ENCODE results near the gene SNTB2.
"Not testable (repeated sequence)": the region's sequence is repeated elsewhere in the genome, so short reads cannot be mapped to it uniquely, and the experiment has no call there.

Gene SNTB2

DNA sequence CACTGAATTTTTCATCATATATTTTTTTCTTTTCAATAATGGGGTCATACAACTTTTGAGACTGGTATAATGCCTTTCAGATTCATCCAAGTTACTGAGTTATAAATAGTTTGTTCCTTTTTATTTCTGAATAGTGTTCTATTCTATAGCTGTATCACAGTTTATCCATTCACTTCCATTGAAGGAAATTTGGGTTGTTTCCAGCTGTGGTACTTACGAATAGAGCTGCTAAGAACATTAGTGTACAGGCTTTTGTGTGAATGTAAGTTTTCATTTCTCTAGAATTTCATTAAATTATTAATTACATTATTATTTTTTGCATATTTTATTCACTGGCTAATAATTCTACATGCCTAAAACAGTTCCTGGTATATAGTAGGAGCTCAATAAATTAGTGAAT lies 52.9 kb downstream of the SNTB2 start:
- DNase-seq = no peak

DNA sequence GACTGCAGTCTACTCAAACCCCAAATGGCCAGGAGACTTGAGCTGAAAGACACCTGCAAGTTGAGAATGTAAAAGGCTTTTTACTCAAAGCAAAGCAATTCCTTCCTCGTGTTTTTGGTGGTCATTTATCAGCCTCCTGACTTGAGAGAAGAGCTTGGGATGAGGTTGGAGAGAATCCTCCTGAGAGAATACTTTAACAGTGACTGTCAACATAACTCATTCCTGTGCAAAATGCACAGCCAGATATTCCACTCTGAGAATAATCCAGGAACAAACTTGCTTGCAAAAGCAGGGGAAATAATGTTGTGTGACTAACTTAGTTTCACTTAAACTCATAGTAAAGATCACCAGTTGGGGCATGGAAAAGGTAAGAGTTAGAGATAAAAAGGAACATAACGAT lies 53.4 kb downstream of the SNTB2 start:
- no peak for DNase-seq

DNA sequence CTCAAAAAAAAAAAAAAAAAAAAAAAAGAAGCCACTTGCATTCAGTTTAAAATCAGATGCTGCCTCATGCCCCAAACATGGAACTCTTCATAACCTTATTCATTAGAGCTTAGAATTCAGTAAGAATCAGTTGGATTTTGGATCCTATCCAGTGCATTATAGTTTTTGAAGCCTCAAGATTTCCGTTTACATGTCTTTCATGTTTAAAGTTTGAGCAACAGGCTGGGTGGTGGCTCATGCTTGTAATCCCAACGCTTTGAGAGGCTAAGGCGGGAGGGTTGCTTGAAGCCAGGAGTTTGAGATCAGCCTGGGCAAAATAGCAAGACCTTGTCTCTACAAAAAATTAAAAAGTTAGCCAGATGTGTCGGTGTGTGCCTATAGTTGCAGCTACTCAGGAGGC lies 55.0 kb downstream of the SNTB2 start:
- no peak for DNase-seq

DNA sequence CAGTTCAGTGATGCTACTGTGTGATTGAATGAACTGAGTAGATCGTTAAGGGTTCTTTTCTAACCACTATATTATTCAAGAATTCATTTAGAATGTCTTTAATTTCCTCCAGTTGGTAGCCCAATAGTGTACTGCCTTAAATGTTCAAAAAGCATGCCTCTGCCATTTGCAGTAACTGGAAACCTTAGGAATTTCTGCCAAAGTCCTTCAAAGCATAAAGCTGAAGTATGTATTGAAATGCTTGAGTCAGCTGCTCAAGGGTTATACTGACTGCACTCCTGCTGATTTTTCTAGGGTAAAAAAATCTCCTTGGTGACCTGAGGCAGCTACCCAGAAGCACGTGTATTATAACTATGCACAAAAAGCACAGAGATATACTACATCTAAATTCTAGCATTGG lies 56.5 kb downstream of the SNTB2 start:
- no peak for DNase-seq

DNA sequence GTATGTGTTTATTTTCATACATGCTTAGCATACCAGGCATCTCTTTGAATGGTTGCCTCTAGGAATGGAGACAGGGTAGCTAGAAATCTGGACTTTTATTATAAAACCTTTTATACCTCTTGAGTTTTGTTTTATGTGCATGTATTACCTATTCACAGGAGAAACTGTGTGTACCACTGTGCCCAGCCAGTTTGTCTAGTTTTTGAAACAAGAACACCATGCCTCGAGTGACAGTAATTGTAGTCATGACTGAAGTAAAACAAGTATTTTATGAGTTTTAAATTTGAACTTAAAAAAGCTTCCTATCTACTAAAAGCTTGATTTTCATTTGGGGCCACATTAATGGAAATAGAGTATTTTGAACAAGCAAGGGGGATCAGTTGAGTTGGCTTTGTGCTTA lies 57.4 kb downstream of the SNTB2 start:
- DNase-seq = no peak

DNA sequence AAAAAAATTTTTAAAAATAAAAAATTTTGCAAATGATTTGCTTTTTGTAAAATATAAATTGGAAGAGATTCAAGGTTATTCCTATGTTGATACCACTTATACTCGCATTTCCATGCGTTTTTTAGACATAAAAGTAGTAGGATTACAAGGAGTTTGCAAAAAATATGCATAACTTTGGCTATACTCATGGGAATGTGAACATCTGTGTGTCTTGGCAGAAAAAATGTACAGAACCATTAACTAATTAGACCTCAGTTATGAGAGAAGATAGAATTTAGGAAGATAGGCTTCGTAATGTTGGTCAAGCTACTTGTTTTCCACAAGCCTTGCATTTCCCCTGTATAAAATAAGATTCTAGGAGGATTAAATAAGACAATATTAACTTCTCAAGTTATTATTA lies 63.1 kb downstream of the SNTB2 start:
- DNase-seq = no peak

DNA sequence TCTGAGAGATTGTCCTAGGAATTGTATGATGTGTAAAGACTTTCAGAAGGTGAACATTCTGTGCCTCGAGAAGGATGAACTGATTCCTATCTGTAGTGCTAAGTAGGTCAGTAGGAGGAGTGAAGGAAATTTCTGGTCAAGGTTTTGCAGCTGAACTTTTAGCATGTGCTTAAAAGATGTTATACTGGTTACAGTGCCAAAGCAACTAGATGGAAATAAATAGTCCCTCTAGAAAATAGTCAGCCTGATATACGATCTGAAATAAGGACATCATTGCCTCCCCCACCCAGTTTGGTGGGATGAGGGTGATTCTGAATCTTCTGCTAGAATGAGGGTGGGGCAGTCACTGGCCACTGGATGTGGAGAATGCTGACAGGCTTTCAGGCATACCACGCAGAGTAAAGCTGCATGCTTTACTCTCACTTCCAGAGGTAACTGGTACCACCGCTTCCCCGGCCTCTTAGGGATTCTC lies 66.9 kb downstream of the SNTB2 start:
- DNase-seq = peak; percentile 47

DNA sequence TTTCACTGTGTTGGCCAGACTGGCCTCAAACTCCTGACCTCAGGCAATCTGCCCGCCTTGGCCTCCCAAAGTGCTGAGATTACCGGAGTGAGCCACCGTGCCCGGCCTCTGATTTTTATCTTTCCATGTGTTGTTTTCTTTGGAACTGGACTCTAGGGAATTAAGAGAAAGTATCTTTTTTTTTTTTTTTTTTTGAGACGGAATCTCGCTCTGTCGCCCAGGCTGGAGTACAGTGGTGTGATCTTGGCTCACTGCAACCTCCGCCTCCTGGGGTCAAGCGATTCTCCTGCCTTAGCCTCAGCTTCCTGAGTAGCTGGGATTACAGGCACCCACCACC lies 72.4 kb downstream of the SNTB2 start:
- not testable (repeated sequence) for DNase-seq

DNA sequence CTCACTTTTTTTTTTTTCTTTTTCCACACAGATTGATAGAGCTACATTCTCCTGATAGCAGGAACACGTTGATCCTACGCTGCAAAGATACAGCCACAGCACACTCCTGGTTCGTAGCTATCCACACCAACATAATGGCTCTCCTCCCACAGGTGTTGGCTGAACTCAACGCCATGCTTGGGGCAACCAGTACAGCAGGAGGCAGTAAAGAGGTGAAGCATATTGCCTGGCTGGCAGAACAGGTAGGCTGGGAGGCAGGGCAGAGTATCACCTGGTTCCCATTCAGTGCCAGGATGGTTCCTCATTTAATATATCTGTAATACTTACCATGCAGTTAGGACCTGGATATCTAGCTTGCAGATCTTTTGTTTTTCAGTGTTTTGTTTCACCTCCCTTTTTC lies 73.1 kb downstream of the SNTB2 start:
- DNase-seq = no peak

DNA sequence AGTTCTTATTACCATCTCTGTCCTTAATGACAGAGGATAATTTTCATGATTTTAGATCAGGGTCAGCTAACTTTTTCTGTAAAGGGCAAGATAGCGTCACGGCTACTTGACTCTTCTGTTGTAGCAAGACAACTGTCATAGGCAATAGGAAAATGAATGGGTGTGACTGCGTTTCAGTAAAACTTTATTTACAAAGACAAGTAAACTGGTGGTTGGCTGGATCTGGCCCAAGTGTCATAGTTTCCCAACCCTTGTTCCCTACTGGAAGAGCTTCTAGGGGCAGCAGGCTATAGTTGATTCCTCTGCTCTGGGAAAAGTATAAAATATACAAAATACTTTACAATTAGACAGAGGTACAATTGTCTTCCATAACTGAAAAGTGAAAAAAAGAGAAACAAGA lies 73.5 kb downstream of the SNTB2 start:
- DNase-seq = no peak

DNA sequence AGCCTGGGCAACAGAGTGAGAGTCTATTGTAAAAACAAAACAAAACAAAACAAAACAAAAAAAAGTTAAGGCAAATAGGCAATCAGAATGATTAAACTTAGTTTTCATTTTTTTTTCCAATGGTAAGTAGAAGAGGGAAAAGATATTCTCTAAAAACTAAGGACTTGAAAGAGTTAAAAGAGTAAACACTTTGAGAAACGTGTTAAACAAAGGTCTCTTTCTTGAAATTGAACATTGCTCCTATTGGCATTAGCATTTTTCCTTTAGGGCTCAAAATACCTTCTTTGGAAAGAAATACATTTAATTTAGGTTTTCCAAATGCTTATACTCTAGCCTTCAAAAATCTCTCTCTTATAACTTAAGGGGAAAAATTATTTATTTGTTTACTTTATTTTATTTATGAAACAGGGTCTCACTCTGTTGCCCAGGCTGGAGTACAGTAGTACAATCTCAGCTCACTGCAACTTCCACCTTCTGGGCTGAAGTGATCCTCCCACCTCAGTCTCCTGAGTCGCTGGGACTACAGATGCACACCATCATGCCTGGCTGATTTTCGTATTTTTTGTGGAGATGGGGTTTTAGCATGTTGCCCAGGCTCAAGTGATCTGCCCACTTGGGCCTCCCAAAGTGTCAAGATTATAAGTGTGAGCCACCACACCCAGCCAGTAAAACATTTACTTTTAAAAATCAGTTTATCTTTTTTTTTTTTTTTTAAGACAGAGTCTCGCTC lies 79.5 kb downstream of the SNTB2 start:
- DNase-seq = no peak

DNA sequence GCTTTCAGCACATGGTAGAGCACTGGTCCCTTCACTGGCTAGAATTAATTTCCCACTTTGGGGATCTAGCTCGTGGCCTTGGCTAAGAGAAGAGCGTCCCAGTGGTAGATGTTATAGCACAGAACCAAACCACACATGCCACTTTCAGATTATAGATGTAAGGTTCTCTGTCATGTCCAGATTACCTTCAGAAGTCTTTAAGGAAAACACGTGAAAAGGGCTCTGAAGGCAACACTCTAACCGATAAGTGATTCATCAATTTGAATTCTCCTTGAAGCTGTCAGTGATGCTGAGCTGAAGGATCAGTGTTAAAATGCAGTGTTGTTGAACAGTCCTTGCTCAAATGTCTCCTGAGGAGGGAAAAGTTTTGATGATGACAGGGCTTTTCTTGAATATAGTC lies 80.7 kb downstream of the SNTB2 start:
- DNase-seq = no peak

DNA sequence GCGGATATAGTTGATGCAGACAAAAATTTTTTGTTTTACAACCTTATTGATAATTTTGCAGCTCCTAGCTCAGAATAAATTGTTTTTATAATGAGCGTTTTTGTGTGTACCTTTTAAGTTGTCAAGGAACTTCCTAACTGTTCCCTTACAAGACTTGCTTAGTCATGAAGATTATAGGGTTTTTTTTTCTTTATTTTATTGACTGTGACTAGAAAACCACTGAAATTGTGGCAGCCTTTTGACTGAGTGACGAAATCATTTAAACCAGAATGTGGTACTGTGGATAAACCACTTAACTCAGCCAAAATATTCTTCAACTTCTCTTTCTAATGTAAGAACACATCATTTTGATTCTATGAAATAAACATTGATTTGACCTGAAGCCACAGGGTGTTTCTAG lies 83.4 kb downstream of the SNTB2 start:
- DNase-seq = no peak

DNA sequence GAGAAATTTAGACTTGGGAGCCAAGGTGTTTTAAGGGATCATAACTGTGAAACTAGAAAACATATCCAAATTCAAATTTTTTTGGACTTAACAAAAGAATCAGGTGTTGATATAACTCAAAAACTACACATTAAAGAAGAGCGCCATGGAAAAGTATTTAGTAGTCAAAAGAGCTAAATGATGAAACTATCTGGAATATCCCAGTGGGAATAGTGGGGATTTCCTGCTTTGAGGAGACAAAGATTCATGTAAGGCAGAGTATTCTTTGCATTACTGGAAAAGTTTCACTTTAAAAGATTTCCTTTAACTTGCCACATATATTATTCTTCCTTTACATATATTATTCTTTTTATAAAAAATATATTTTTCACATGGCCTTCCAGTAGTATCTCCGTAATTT lies 83.9 kb downstream of the SNTB2 start:
- DNase-seq = no peak

DNA sequence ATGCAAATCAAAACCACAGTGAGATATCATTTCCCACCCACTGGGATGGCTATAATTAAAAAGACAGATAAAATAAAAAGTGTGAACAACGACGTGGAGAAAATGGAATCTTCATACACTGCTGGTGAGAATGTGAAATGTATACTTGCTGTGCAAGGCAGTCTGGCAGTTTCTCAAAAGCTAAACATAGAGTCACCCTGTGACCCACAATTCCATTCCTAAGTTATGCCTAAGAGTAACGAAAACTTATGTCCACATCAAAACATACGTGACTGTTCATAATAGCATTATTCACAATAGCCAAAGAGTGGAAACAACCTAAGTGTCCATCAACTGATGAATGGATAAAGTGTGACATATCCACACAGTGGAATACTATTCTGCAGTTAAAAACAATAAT lies 86.0 kb downstream of the SNTB2 start:
- no peak for DNase-seq

DNA sequence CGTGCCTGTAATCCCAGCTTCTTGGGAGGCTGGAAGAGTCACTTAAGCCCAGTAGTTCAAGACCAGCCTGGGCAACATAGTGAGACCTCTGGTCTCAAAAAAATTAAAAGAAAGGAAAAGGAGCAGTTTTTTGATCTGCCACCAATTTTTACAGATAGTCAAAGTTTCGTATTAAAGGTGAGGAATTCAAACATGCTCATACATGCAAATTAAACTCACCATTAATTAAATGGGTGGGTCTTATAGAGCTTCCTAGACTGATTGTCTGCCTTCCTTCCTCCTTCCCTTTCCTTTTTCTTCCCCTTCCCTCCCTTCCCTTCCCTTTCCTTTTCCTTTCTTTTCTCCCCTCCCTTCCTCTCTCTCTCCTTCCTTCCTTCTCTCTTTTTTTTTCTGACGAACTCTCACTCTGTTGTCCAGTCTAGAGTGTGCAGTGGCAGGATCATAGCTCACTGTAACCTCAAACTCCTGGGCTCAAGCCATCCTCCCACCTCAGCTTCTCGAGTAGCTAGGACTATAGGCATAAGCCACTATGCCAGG lies 87.8 kb downstream of the SNTB2 start:
- DNase-seq = no peak

DNA sequence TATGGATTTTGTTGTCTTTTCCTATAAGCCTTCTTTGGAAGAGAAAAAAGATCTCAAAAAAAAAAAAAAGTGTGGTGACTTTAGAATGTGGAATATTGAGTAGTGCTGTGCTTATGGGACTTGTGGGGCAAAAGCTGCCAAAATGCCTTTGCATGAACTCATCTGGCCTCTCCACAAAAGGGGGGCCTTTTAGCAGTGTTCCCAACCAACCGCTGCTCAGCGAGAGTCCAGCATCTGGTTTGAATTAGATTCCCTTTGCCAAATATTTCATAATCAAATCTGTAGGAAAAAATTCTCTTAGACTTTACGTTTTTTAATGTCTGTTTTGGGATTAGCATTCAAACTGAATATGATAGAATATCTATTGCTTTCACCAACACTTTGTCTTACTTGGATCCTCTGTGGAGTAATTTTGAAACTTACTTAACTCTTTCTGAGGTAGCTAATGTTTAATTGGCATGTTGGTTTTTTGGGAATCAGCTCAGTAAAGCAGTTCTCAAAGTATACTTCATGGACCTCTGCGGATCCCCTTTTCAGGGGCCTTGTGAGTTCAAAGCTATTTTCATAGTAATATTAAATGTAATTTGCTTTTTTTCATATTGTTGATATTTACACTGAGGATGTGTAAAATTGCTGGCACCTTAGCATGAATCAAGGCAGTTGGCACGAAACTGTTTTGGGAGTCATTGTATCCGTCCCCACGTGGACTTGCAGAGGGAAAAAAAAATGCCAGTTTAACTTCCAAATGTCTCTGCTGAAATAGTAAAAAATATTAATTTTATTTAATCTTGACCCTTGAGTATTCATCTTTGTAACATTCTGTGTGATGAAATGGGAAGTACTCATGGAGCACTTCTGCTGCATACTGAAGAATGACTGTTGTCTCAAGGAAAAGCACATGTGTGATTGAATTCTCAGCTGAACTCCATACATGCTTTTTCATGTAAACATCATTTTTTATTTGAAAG lies 89.5 kb downstream of the SNTB2 start:
- DNase-seq = peak; percentile 78

DNA sequence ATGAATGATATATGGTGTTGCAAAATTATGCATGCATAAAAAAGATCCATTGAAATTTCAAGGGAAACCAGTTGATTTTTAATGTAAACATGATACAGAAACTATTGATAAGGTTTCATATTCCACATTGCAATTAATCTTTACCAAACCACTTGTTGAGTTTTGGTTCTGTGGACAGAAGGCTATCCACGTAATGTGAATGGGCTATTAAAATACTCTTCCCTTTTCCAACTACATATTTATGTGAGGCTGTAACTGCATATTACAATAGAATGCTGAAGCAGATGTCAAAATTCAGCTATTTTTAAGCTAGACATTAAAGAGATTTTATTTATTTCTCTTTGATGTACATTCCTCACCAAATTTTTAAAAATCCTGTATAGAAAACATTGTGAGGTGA lies 90.4 kb downstream of the SNTB2 start:
- DNase-seq = no peak

DNA sequence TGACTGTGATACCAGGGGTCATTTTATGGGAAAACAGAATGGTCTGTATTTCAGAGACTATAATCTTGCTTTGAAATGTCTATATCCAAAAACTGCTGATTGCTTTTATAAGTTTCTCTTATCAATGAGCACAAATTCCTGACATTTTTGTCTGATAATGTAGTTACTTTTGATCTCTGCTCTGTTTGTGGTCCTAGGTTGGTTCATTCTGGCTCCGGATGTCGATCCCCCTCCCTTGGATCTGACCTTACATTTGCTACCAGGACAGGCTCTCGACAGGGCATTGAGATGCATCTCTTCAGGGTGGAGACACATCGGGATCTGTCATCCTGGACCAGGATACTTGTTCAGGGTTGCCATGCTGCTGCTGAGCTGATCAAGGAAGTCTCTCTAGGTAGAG lies 96.9 kb downstream of the SNTB2 start:
- DNase-seq = no peak

DNA sequence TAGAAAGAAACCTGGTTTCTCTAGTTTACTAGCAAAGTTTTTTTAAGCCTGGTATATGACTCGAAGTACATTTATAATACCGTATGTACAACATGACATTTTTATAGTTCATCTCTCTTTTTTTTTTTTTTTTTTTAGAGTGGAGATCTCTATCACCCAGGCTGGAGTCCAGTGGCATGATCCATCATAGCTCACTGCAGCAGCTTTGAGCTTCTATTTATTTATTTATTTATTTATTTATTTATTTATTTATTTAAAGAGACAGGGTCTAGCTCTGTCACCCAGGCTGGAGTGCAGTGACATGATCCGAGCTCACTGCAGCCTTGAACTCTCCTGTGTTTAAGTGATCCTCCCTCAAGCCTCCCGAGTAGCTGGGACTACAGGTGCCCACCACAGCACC lies 98.3 kb downstream of the SNTB2 start:
- DNase-seq = no peak

DNA sequence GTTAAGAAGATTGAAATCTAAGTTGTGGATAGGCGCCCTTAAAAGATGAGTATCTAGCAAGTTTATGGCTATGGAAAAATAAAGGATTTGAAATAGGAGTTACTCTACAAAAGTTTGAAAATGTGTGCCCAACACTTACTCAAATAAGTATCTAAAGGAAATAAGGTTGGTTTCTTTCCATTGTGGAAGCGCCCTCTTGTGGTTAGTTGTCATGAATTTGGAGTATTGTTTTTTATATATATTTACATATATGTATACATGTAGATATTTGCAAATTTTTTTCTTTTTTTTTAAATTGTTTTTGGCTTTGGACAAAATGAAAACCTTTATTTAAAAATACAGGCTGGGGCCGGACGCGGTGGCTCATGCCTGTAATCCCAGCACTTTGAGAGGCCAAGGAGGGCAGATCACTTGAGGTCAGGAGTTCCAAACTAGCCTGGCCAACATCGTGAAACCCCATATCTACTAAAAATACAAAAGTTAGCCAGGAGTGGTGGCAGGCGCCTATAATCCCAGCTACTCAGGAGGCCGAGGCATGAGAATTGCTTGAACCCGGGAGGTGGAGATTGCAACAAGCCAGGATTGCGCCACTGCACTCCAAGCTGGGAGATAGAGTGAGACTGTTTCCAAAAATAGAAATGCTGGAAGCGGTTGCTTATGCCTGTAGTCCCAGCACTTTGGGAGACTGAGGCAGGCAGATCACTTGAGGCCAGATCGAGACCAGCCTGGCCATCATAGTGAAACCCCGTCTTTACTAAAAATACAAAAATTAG lies 100.2 kb downstream of the SNTB2 start:
- no peak for DNase-seq

DNA sequence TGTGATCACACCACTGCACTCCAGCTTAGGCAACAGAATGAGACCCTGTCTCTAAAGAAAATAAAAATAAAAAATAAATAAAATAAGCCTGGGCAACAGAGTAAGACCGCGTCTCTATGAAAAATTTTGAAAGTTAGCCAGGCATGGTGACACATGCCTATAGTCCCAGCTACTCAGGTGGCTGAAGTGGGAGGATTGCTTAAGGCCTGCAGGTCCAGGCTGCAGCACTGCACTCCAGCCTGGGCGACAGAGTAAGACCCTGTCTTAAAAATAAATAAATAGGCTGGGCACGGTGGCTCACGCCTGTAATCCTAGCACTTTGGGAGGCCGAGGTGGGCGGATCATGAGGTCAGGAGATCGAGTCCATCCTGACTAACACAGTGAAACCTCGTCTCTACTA lies 104.7 kb downstream of the SNTB2 start:
- DNase-seq = not testable (repeated sequence)

DNA sequence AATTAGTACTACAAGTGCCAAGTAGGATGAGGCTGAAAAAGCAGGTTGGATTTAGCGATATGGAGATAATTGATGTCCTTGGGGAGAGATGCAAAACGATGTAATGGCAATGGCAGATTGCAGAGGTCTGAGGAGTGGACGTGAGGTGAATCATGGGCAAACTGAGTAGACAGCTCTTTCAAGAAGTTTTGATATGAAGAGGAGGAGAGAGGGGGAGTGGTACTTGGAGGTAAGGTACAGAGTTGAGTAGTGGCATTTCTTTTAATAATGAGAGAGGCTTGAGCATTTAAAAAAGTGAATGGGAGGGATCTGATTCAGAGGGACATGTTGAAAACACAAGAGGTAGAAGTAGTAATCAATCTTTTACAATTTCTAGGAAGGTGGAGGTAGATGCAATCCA lies 106.4 kb downstream of the SNTB2 start:
- DNase-seq = no peak
